ENCODE measurements around the gene TM7SF2.

TM7SF2 gene

GRCh38 chr11:65090628-65091027 lies 21.0 kb upstream of the TM7SF2 start:
- DNase-seq (ENCODE audit: low read depth in 2 of 2): no peak

- DNase-seq (ENCODE audit: low read depth in 2 of 2): no peak
Measured at GRCh38 chr11:65095427-65095826, 16.2 kb upstream of the TM7SF2 start.

DNA sequence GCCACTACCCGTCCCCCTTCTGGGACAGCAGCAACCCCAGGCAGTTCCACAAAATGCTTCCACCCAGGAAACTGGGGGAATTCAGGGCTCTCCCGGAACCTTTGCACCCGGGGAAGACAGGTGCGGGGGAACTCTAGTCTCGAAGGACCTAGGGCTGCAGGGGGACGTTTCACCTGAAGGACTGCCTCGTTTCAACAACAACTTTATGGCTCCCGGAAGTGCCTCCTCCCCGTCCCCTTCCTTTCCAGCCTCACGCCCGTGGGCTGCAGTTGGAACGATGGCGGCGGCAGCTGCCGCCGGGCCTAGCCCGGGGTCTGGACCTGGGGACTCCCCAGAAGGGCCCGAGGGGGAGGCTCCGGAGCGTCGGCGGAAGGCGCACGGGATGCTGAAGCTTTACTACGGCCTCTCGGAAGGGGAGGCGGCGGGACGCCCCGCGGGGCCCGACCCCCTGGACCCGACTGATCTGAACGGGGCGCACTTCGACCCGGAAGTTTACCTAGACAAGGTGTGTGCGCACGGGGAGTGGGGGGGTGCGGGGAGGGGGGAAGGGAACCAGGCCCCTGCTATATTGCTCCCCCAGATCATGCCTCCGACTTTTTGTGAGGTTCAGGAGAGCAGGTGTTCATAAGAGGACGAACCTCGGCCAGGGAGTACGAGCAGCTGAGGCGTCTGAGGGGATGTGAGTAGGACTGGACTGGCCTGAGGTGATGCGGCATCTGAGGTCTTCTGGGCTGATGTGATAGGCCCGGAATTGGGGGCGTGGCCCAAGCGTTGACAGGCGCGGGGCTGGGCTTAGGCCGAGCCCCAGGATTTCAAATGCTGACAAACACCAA lies 15.5 kb upstream of the TM7SF2 start, which contains the start of gene VPS51:
TSS of gene VPS51 (plus strand) at position 241 of the 833 bp plus-strand sequence. CDS start at position 278, 37 bp downstream.
- DNase-seq (ENCODE audit: low read depth in 2 of 2): peak; percentile 73 to 76

DNA sequence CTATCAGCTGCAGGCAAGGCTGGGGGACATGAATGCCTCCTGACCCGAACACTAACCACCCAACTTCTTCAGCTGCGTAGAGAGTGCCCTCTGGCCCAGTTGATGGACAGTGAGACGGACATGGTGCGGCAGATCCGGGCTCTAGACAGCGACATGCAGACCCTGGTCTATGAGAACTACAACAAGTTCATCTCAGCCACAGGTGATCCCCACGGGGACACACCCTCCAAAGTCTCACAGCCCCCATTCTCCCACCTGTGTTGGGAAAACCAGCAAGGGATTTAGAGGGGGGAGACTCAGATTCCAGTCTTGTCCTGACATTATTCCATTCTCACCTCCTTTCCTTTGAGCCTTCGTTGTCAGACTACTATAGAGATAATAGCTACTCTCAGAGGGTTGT lies 14.7 kb upstream of the TM7SF2 start:
- no peak for DNase-seq (ENCODE audit: low read depth in 2 of 2)

DNA sequence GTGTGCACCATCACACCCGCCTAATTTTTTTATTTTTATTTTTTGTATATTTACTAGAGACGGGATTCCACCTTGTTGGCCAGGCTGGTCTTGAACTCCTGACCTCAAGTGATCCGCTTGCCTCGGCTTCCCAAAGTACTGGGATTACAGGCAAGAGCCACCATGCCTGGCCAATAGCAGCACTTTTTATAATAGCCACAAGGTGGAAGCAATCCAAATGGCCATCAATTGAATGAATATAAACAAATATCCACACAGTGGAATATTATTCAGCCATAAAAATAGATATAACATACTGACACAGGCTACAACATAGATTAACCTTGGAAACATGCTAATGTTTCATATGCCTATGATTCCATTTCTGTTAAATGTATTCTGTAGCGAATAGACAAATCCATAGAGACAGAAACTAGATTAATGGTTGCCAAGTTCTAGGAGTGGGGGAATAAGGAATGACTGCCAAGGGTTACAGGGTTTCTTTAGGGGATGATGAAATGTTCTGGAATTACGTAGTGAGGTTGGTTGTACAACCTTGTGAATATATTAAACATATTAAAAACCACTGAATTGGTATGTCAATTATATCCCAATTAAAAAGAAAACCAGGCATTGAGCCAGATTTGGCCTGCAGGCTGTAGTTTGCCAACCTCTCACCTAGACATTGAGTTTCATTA lies 10.9 kb upstream of the TM7SF2 start:
- DNase-seq (ENCODE audit: low read depth in 2 of 2): no peak

GRCh38 chr11:65102142-65103095 lies 9.3 kb upstream of the TM7SF2 start:
- no peak for DNase-seq (ENCODE audit: low read depth in 2 of 2)

DNA sequence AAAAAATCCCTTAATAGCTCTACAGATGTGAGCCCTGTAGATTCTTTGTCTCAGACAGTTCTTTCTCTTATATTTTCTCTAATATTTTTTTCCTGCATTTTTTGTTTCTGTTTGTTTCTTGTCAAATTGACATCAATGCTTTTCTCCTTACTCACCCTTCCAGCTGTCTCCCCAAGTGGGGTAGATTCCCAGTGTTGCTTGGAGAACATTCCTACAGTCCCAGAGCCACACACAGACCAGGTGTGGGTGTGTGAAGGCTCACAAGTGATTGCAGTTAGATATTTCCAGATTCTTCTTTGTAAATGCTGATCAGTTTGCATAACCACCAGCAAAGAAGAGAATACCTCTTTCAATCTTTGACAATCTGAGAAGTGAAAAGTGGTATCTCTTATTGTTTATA lies 8.2 kb upstream of the TM7SF2 start:
- DNase-seq (ENCODE audit: low read depth in 2 of 2): no peak

DNA sequence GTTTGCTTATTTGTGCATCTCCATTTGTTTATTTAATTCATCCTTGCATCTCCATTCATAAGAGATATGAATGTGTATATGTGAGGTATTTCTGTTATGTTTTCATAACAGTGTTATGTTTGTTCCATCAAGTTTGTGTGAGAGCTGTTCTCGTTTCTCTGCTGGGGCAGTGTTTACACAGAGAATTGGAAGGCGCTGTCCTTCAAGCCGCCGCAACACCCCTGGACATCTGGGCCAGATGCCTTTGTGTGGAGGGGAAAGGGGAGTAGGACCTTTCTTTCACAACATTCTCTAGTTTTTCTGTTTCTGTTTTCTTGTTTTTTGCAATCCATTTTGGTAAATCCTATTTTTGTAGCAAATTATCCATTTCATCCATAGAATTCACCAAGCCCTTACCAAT lies 7.0 kb upstream of the TM7SF2 start:
- no peak for DNase-seq (ENCODE audit: low read depth in 2 of 2)

DNA sequence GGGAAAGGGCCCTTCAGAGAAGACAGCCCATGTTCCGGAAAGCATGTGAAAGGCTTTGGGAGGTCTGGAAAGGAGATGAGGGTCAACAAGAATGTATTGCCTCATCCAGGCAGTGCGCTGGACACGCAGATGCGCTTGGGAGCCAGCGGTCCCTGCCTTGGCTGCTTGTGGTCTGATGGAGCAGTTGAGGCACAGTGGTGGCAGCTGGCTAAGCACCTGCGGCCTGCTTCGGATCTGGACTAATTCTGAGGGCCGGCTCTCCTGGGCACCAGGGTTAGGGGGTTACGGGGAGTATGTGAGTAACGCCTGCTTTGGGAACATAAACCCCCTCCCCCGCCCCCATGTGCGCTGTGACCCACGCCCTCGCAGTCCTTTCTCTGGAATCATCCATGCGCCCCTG lies 4.6 kb upstream of the TM7SF2 start:
- no peak for DNase-seq (ENCODE audit: low read depth in 2 of 2)

GRCh38 chr11:65107751-65108468 lies 3.8 kb upstream of the TM7SF2 start:
- DNase-seq (ENCODE audit: low read depth in 2 of 2): no peak

DNA sequence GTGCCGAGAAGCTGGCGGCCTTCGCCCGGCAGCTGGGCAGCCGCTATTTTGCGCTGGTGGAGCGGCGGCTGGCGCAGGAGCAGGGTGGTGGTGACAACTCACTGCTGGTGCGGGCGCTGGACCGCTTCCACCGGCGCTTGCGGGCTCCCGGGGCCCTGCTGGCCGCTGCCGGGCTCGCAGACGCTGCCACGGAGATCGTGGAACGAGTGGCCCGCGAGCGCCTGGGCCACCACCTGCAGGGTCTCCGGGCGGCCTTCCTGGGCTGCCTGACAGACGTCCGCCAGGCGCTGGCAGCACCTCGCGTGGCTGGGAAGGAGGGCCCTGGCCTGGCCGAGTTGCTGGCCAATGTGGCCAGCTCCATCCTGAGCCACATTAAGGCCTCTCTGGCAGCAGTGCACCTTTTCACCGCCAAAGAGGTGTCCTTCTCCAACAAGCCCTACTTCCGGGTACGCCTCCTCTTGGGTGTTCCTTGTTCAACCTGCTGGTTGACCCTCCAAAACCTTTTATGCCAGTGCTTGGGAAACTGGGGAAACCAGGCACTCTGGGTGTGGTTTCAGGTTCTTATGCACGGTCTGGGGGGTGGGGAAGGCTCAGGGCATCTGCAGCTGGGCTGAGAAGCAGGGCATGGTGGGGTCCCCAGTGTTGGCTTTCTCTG lies 3.1 kb upstream of the TM7SF2 start:
- DNase-seq (ENCODE audit: low read depth in 2 of 2): no peak

- DNase-seq (ENCODE audit: low read depth in 2 of 2): no peak
Measured at GRCh38 chr11:65109231-65110198, 2.2 kb upstream of the TM7SF2 start.

DNA sequence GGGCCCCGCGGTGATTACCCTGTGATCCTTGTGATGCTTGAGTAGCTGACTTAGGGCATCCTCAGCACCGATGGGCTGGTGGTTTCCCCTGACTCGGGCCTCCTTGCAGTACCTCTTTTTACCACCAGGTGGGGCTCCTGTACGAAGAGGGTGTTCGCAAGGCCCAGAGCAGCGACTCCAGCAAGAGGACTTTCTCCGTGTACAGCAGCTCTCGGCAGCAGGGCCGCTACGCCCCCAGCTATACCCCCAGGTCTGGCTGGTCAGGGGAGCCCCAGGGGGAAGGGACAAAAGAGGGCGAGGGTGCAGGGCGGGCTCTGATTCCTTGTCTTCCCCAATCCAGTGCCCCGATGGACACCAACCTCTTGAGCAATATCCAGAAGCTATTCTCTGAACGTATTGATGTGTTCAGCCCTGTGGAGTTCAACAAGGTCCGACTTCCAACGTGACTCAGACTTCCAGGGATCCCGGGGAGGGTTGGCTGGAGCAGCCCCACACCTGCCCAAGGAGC lies 1.3 kb upstream of the TM7SF2 start:
- peak; percentile 97 to 99 for DNase-seq (ENCODE audit: low read depth in 2 of 2)

DNA sequence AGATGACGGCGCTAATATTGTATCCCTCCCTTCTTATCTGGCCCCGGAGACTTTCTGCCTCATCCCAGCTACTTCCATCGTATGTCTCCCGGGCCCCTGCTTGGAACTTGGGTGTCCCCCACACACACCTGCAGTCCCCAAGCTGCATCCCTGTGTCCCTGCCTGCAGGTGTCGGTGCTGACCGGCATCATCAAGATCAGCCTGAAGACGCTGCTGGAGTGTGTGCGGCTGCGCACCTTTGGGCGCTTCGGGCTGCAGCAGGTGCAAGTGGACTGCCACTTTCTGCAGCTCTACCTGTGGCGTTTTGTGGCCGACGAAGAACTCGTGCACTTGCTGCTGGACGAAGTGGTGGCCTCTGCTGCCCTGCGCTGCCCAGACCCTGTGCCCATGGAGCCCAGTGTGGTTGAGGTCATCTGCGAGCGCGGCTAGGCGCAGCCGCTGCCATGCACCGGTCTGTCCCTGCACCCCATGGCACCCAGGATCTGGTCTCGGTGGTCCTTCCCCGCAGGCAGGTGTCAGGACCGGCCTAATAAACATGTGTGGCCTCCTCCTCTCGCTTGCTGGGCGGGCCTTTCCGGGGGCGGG lies 421 bp upstream of the TM7SF2 start:
- no peak for DNase-seq (ENCODE audit: low read depth in 2 of 2)

DNA sequence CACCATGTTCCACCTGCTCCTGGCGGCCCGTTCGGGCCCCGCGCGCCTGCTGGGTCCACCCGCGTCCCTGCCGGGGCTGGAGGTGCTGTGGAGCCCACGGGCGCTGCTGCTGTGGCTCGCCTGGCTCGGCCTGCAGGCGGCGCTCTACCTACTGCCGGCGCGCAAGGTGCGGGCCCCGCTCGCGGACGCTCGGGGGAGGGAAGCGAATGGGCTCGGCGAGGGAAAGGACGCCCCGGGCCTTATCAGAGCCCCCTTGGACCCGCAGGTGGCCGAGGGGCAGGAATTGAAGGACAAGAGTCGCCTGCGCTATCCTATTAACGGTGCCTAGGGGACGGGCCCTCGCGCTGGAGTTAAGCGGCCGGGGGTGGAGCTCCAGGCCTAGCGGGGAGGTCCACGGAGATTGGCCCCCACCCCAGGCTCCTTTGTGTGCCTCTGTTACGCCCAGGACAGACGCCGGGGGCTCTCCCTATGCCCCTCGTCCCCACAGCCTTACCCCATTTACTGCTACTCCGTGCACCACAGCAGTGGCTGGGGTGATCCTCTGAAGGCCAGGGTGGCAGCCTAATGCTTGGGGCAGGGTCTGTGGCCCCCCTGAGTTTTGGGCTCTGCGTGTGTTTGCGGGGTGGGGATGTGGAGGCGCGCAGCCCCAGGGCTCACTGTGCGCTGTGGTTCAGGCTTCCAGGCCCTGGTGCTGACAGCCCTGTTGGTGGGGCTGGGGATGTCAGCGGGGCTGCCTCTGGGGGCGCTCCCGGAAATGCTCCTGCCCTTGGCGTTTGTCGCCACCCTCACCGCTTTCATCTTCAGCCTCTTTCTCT lies 1.1 kb downstream of the TM7SF2 start:
- peak; percentile 62 to 67 for DNase-seq (ENCODE audit: low read depth in 2 of 2)

GRCh38 chr11:65113361-65113756 lies 1.7 kb downstream of the TM7SF2 start:
- DNase-seq (ENCODE audit: low read depth in 2 of 2): no peak

GRCh38 chr11:65113839-65114238 lies 2.2 kb downstream of the TM7SF2 start:
- no peak for DNase-seq (ENCODE audit: low read depth in 2 of 2)

- DNase-seq (ENCODE audit: low read depth in 2 of 2): no peak
Measured at GRCh38 chr11:65114538-65115171, 3.0 kb downstream of the TM7SF2 start.

All from stimulated activated CD4-positive, alpha-beta T cell treated with anti-CD3 and anti-CD28 coated beads, Interleukin-1b, Interleukin-23, amount 100 ng/mL, for 4 hours (primary cell).